B cell (primary cell): Measurements from ENCODE around the gene ANAPC5. TPM values are rescaled to one million over a fixed set of nuclear protein-coding genes. Genes with fewer than 3 reads are reported as not detected.

Source experiments
- ATAC-seq: fragments of 200-7000 bp; cut with Tn5 transposase; one replicate; pipeline ENCODE4 v1.10.0; 2021; ENCODE audit warnings: low read depth, mild to moderate bottlenecking, moderate number of reproducible peaks, moderate library complexity
- CTCF ChIA-PET: fragments of 350-600 bp; sonication (Branson Sonifier 250); formaldehyde crosslinking; loops from one replicate; lab custom pipeline; 2021; ENCODE audit warnings: antibody characterized with exemption, inconsistent platforms; lab: Charles Lee
- POLR2A ChIA-PET: fragments of 350-600 bp; sonication (Branson Sonifier 250); formaldehyde crosslinking; loops from one replicate; lab custom pipeline; 2021; ENCODE audit warnings: antibody characterized with exemption; lab: Charles Lee
- DNase-seq: peaks from one replicate; pipeline ENCODE4 v3.0.0; 2013
- H2AFZ ChIP-seq: 2 replicates; pipeline ENCODE4 v1.6.1; 2012; ENCODE audit warnings: mild to moderate bottlenecking, low read depth, low read length; ENCODE audit not compliant: insufficient read depth, poor library complexity, severe bottlenecking
- H3K27ac ChIP-seq, 2 donors: 1 replicate in 1 of 2; 2 replicates in 1 of 2; pipeline ENCODE4 v1.5.1; 2012 to 2013; ENCODE audit warnings: low read length in 2 of 2, mild to moderate bottlenecking in 2 of 2, moderate library complexity in 1 of 2
- H3K27me3 ChIP-seq, 4 experiments: fragments of 200-600 bp in 1 of 4; sonication (generic) in 1 of 4; replicated peaks in 1 of 4; 1 replicate in 2 of 4; 2 replicates in 2 of 4; pipeline versions ENCODE4 v1.6.1 to v1.7.0; 2013 to 2016; ENCODE audit warnings: low read length in 3 of 4, mild to moderate bottlenecking in 2 of 4, mixed read lengths in 1 of 4, moderate library complexity in 1 of 4; ENCODE audit not compliant: insufficient read depth in 4 of 4, control insufficient read depth in 3 of 4; ENCODE audit errors: control extremely low read depth in 1 of 4
- H3K36me3 ChIP-seq, 2 experiments: replicated peaks in 1 of 2; 1 replicate in 1 of 2; 2 replicates in 1 of 2; pipeline versions ENCODE4 v1.6.1 to v1.7.1; 2013; ENCODE audit warnings: low read length in 1 of 2; ENCODE audit not compliant: insufficient read depth in 2 of 2, control insufficient read depth in 1 of 2; ENCODE audit errors: control extremely low read depth in 1 of 2, extremely low read depth in 1 of 2
- H3K4me1 ChIP-seq, 2 donors: fragments of 200-600 bp in 1 of 2; sonication (generic) in 1 of 2; 1 replicate in 1 of 2; 2 replicates in 1 of 2; pipeline versions ENCODE4 v1.5.1 to v1.6.1; 2013 to 2017; ENCODE audit warnings: low read length in 2 of 2; ENCODE audit not compliant: control insufficient read depth in 2 of 2, insufficient read depth in 2 of 2
- H3K4me2 ChIP-seq: replicated peaks from 2 replicates; pipeline ENCODE3; 2012; ENCODE audit warnings: mild to moderate bottlenecking, low read depth, low read length; ENCODE audit not compliant: poor library complexity, severe bottlenecking
- H3K4me3 ChIP-seq, 5 experiments: fragments of 200-600 bp in 1 of 5; sonication (generic) in 1 of 5; 1 replicate in 3 of 5; 2 replicates in 2 of 5; pipeline versions ENCODE4 v1.5.1 to v1.7.0; 2011 to 2016; ENCODE audit warnings: low read length in 4 of 5, mild to moderate bottlenecking in 4 of 5, low read depth in 2 of 5, control low read depth in 1 of 5, moderate library complexity in 1 of 5; ENCODE audit not compliant: insufficient read depth in 1 of 5; ENCODE audit errors: control extremely low read depth in 1 of 5, extremely low read depth in 1 of 5
- H3K79me2 ChIP-seq: fragments of 200-600 bp; sonication (generic); one replicate; pipeline ENCODE4 v1.6.0; 2016; ENCODE audit warnings: low read length; ENCODE audit not compliant: control insufficient read depth, insufficient read depth
- H3K9ac ChIP-seq: fragments of 200-600 bp; sonication (generic); 2 replicates; pipeline ENCODE4 v1.6.1; 2017; ENCODE audit warnings: mild to moderate bottlenecking, low read length, moderate library complexity
- H3K9me3 ChIP-seq, 3 donors: one replicate each; pipeline versions ENCODE4 v1.6.1 to v1.7.1; 2013; ENCODE audit warnings: low read length in 2 of 3; ENCODE audit not compliant: control insufficient read depth in 2 of 3, insufficient read depth in 1 of 3; ENCODE audit errors: control extremely low read depth in 1 of 3
- H4K20me1 ChIP-seq: 2 replicates; pipeline ENCODE4 v1.6.0; 2012; ENCODE audit warnings: mild to moderate bottlenecking, low read length; ENCODE audit not compliant: insufficient read depth, control insufficient read depth, poor library complexity, severe bottlenecking
- H3K27ac Mint-ChIP-seq: one replicate; pipeline ENCODE4 v1.8.0; 2021; ENCODE audit warnings: mixed read lengths
- H3K27me3 Mint-ChIP-seq: one replicate; pipeline ENCODE4 v1.8.0; 2021; ENCODE audit warnings: mixed read lengths
- H3K4me1 Mint-ChIP-seq: one replicate; pipeline ENCODE4 v1.8.0; 2021; ENCODE audit warnings: mixed read lengths
- H3K4me3 Mint-ChIP-seq: one replicate; pipeline ENCODE4 v1.8.0; 2021; ENCODE audit warnings: mixed read lengths
- H3K9me3 Mint-ChIP-seq: one replicate; pipeline ENCODE4 v1.8.0; 2022; ENCODE audit warnings: mixed read lengths; ENCODE audit not compliant: insufficient read depth
- CTCF ChIP-seq: fragments of 200-600 bp; IDR thresholded peaks from one replicate; pipeline ENCODE4 v1.8.0; 2022; ENCODE audit warnings: antibody characterized with exemption, mild to moderate bottlenecking
- EZH2 ChIP-seq: IDR thresholded peaks from 2 replicates; pipeline ENCODE4 v1.6.1; 2012; ENCODE audit warnings: borderline replicate concordance, low read depth, mild to moderate bottlenecking, moderate library complexity, low read length; ENCODE audit not compliant: insufficient read depth, poor library complexity, severe bottlenecking
- WGBS: methylation state at CpG from one replicate; pipeline ENCODE4 v1.1.5; 2013; ENCODE audit warnings: missing lambda C conversion rate; ENCODE audit not compliant: insufficient coverage; 5-methylcytosine and 5-hydroxymethylcytosine counted together
- intact Hi-C: fragments of 100-400 bp; cut with micrococcal nuclease; formaldehyde crosslinking; loops from one replicate; pipeline ENCODE4 v1.10.0; 2022
- polyA plus RNA-seq: library from polyadenylated mRNA; depleted of rRNA; stranded (reverse); fragments of >200 nt; gene quantifications from 2 replicates; pipeline ENCODE4 v1.2.3, GENCODE V29; 2012
- total RNA-seq, 2 donors: library from RNA; stranded (reverse); fragments of 120-200 nt in 1 of 2; gene quantifications; 1 replicate in 1 of 2; 2 replicates in 1 of 2; pipeline versions ENCODE4 v1.2.3 to v1.2.4, GENCODE V29; 2013 to 2022

Gene ANAPC5
- total and polyA plus RNA-seq, 2 donors (not counting 1 experiment from before 2014, with no cell fraction given): 150 to 171 TPM

GRCh38 chr12:121373755-121374154, 21.5 kb upstream of the ANAPC5 start:
- POLR2A ChIA-PET: interaction anchor here (0.6 kb wide), 1 partner anchor 63 kb away, joined by 4 read pairs; no protein-coding TSS in a partner anchor
- Mint-ChIP-seq H3K9me3 (no peaks in the 10 kb centered on the region), H3K27ac (no peak overlapping the region), H3K4me1 (no peaks in the 10 kb centered on the region), H3K4me3 (no peak overlapping the region), H3K27me3 (peaks cover 9% of the 10 kb centered on the region)
- WGBS: 52% methylated on average over 3 of the region's 6 CpGs
- DNase-seq (no peak), ATAC-seq (no peak)
- intact Hi-C loops: no loop called here
- Histone ChIP-seq H3K27ac (no peak overlapping the region), H3K9me3 (peaks cover 0 to 5% (median 0%) of the 10 kb centered on the region in 3 donors), H3K9ac (no peak overlapping the region), H3K4me1 (no peaks in the 10 kb centered on the region), H2AFZ (no peak overlapping the region), H3K4me2 (no peak overlapping the region), H4K20me1 (no peaks in the 10 kb centered on the region), H3K4me3 (no peak overlapping the region), H3K36me3 (no peaks in the 10 kb centered on the region), H3K27me3 (peaks cover 0 to 2% (median 0%) of the 10 kb centered on the region in 4 experiments), H3K79me2 (no peaks in the 10 kb centered on the region)
- TF ChIP-seq CTCF (no peak), EZH2 (no peak)
- CTCF ChIA-PET: no interaction called here

- Mint-ChIP-seq H3K4me1 (no peaks in the 10 kb centered on the region), H3K4me3 (no peak overlapping the region), H3K9me3 (no peaks in the 10 kb centered on the region), H3K27ac (peak overlapping the region; percentile 37), H3K27me3 (peaks cover 12% of the 10 kb centered on the region)
- H3K79me2 ChIP-seq: no peaks in the 10 kb centered on the region
- H3K4me2 ChIP-seq: no peak overlapping the region
- 82% methylated on average over 5 of the region's 6 CpGs for WGBS
- H3K27ac ChIP-seq: no peak overlapping the region
- no peak overlapping the region for H2AFZ ChIP-seq
- H3K4me1 ChIP-seq: no peaks in the 10 kb centered on the region
- no peak overlapping the region for H3K4me3 ChIP-seq
- ATAC-seq: no peak
- H4K20me1 ChIP-seq: no peaks in the 10 kb centered on the region
- no peaks in the 10 kb centered on the region for H3K27me3 ChIP-seq
- no peak for DNase-seq
- ChIA-PET POLR2A (interaction anchor here (0.6 kb wide), 1 partner anchor 710 kb away, joined by 5 read pairs; no protein-coding TSS in a partner anchor), CTCF (no interaction called here)
- no peak for TF ChIP-seq CTCF
- TF ChIP-seq EZH2: no peak
- no peaks in the 10 kb centered on the region for H3K36me3 ChIP-seq
- peaks cover 0 to 5% (median 0%) of the 10 kb centered on the region in 3 donors for H3K9me3 ChIP-seq
- H3K9ac ChIP-seq: no peak overlapping the region
- intact Hi-C loops: no loop called here
These were observed 19.2 kb upstream of the ANAPC5 start for GRCh38 chr12:121371404-121371803.
